Hepatocyte (in vitro differentiated cells): ENCODE data around the gene COTL1.

ENCODE experiments used
- EZH2 ChIP-seq: fragments of 200-600 bp; sonication (generic); IDR thresholded peaks from 2 replicates; pipeline ENCODE4 v1.6.1; 2016; ENCODE audit warnings: antibody characterized with exemption, mild to moderate bottlenecking, borderline replicate concordance
- TF ChIP-seq, protein P1 (sequence below): fragments of 200-600 bp; sonication (generic); IDR thresholded peaks from 2 replicates; pipeline ENCODE4 v1.5.1; 2016; ENCODE audit warnings: antibody characterized with exemption, mild to moderate bottlenecking; ENCODE audit not compliant: poor library complexity

- TF ChIP-seq, protein P1, sequence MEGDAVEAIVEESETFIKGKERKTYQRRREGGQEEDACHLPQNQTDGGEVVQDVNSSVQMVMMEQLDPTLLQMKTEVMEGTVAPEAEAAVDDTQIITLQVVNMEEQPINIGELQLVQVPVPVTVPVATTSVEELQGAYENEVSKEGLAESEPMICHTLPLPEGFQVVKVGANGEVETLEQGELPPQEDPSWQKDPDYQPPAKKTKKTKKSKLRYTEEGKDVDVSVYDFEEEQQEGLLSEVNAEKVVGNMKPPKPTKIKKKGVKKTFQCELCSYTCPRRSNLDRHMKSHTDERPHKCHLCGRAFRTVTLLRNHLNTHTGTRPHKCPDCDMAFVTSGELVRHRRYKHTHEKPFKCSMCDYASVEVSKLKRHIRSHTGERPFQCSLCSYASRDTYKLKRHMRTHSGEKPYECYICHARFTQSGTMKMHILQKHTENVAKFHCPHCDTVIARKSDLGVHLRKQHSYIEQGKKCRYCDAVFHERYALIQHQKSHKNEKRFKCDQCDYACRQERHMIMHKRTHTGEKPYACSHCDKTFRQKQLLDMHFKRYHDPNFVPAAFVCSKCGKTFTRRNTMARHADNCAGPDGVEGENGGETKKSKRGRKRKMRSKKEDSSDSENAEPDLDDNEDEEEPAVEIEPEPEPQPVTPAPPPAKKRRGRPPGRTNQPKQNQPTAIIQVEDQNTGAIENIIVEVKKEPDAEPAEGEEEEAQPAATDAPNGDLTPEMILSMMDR, result no peak
- TF ChIP-seq EZH2, result no peak
Measured at GRCh38 chr16:84565669-84566495, 52.0 kb downstream of the COTL1 start.
